Activated CD4-positive, alpha-beta T cell treated with anti-CD3 and anti-CD28 coated beads, Interleukin-2, amount 10 ng/mL, durations not matched to agents 7 days and 5 days (primary cell): ENCODE results near the gene DHRS2. TPM values are rescaled to one million over a fixed set of nuclear protein-coding genes. Genes with fewer than 3 reads are reported as not detected.

Source experiments
- total RNA-seq, 2 experiments: library from RNA; stranded (reverse); gene quantifications; one replicate each; pipeline ENCODE4 v1.2.3, GENCODE V29; 2021

Gene DHRS2
- total RNA-seq, 2 experiments from 2014 or later = 0.44 to 0.50 TPM

Other genes with a start within 250 kb of the DHRS2 start
- gene MYH6, start 228.1 kb upstream of the DHRS2 start, total RNA-seq = under 1 TPM; 0.07 to 0.08 TPM
- under 1 TPM; 0.04 to 0.07 TPM for gene MYH7, start 200.7 kb upstream of the DHRS2 start, total RNA-seq
- gene NGDN, start 166.7 kb upstream of the DHRS2 start, total RNA-seq = 10 to 100 TPM; 46.4 to 47.3 TPM
- gene ZFHX2, start 84.6 kb upstream of the DHRS2 start, total RNA-seq = 1 to 10 TPM; 1.0 to 1.1 TPM
- 10 to 100 TPM in 1 of 2 experiments, 1 to 10 TPM in 1; 8.1 to 12.7 TPM for gene THTPA, start 80.1 kb upstream of the DHRS2 start, total RNA-seq
- 100 to 1,000 TPM; 306 to 333 TPM for gene AP1G2, start 68.6 kb upstream of the DHRS2 start, total RNA-seq
- not detected for gene JPH4, start 57.6 kb upstream of the DHRS2 start, total RNA-seq